ENCODE results near the gene RNF145. TPM values are rescaled to one million over a fixed set of nuclear protein-coding genes. Genes with fewer than 3 reads are reported as not detected.
"Not testable (repeated sequence)": the region's sequence is repeated elsewhere in the genome, so short reads cannot be mapped to it uniquely, and the experiment has no call there.

Gene RNF145
- total and polyA plus RNA-seq, 2 donors = 39.2 to 60.6 TPM

GRCh38 chr5:159123189-159123588 is 86.2 kb downstream of the RNF145 start:
- Histone ChIP-seq H3K4me3 (ENCODE audit: low read length in 2 of 2) (no peak overlapping the region), H3K27me3 (ENCODE audit: control insufficient read depth in 2 of 2, insufficient read depth in 1 of 2, low read length in 1 of 2) (no peaks in the 10 kb centered on the region), H3K9me3 (ENCODE audit: control insufficient read depth in 2 of 2, insufficient read depth in 1 of 2, low read length in 1 of 2) (no peaks in the 10 kb centered on the region), H3K36me3 (ENCODE audit: control insufficient read depth in 2 of 2, insufficient read depth in 2 of 2, low read length in 1 of 2) (no peaks in the 10 kb centered on the region), H3K27ac (ENCODE audit: low read depth in 1 of 2, low read length in 1 of 2) (no peak overlapping the region), H3K4me1 (ENCODE audit: control insufficient read depth in 2 of 2, insufficient read depth in 2 of 2, low read length in 2 of 2) (peaks cover 3 to 5% of the 10 kb centered on the region in 2 donors)
- 97% methylated on average over 2 of the region's 2 CpGs for WGBS
- no peak for DNase-seq (ENCODE audit: low read depth in 6 of 9, low spot score in 9 of 9)

GRCh38 chr5:159121061-159121460 is 88.3 kb downstream of the RNF145 start:
- H3K27me3 ChIP-seq (ENCODE audit: control insufficient read depth in 2 of 2, insufficient read depth in 1 of 2, low read length in 1 of 2) = no peaks in the 10 kb centered on the region
- no peaks in the 10 kb centered on the region for H3K9me3 ChIP-seq (ENCODE audit: control insufficient read depth in 2 of 2, insufficient read depth in 1 of 2, low read length in 1 of 2)
- no peak for DNase-seq (ENCODE audit: low read depth in 6 of 9, low spot score in 9 of 9)
- no peak overlapping the region for H3K4me3 ChIP-seq (ENCODE audit: low read length in 2 of 2)
- H3K4me1 ChIP-seq (ENCODE audit: control insufficient read depth in 2 of 2, insufficient read depth in 2 of 2, low read length in 2 of 2) = peaks cover 3 to 5% of the 10 kb centered on the region in 2 donors
- peak overlapping the region; percentile 78 for H3K27ac ChIP-seq (ENCODE audit: low read depth in 1 of 2, low read length in 1 of 2)
- 98% methylated on average over 3 of the region's 3 CpGs for WGBS
- H3K36me3 ChIP-seq (ENCODE audit: control insufficient read depth in 2 of 2, insufficient read depth in 2 of 2, low read length in 1 of 2) = no peaks in the 10 kb centered on the region

- 31% methylated on average over 4 of the region's 4 CpGs for WGBS
- DNase-seq (ENCODE audit: low read depth in 6 of 9, low spot score in 9 of 9) = peak in 7 of 9 donors; percentile 44 to 84 (median 54)
- H3K36me3 ChIP-seq (ENCODE audit: control insufficient read depth in 2 of 2, insufficient read depth in 2 of 2, low read length in 1 of 2) = no peaks in the 10 kb centered on the region
- peaks cover 3 to 5% of the 10 kb centered on the region in 2 donors for H3K4me1 ChIP-seq (ENCODE audit: control insufficient read depth in 2 of 2, insufficient read depth in 2 of 2, low read length in 2 of 2)
- peak overlapping the region; percentile 78 to 92 for H3K27ac ChIP-seq (ENCODE audit: low read depth in 1 of 2, low read length in 1 of 2)
- no peak overlapping the region for H3K4me3 ChIP-seq (ENCODE audit: low read length in 2 of 2)
- H3K9me3 ChIP-seq (ENCODE audit: control insufficient read depth in 2 of 2, insufficient read depth in 1 of 2, low read length in 1 of 2) = no peaks in the 10 kb centered on the region
- no peaks in the 10 kb centered on the region for H3K27me3 ChIP-seq (ENCODE audit: control insufficient read depth in 2 of 2, insufficient read depth in 1 of 2, low read length in 1 of 2)
Observed at GRCh38 chr5:159120446-159120845, 88.9 kb downstream of the RNF145 start.

- DNase-seq (ENCODE audit: low read depth in 6 of 9, low spot score in 9 of 9); H3K27me3 ChIP-seq (ENCODE audit: control insufficient read depth in 2 of 2, insufficient read depth in 1 of 2, low read length in 1 of 2); H3K9me3 ChIP-seq (ENCODE audit: control insufficient read depth in 2 of 2, insufficient read depth in 1 of 2, low read length in 1 of 2); H3K4me3 ChIP-seq (ENCODE audit: low read length in 2 of 2); H3K36me3 ChIP-seq (ENCODE audit: control insufficient read depth in 2 of 2, insufficient read depth in 2 of 2, low read length in 1 of 2); H3K4me1 ChIP-seq (ENCODE audit: control insufficient read depth in 2 of 2, insufficient read depth in 2 of 2, low read length in 2 of 2): not testable (repeated sequence)
- WGBS = 73% methylated on average over 4 of the region's 4 CpGs
- peak overlapping the region; percentile 78 to 92 for H3K27ac ChIP-seq (ENCODE audit: low read depth in 1 of 2, low read length in 1 of 2)
Observed at GRCh38 chr5:159119842-159120241, 89.5 kb downstream of the RNF145 start.

- not testable (repeated sequence) for H3K4me3 ChIP-seq (ENCODE audit: low read length in 2 of 2); H3K36me3 ChIP-seq (ENCODE audit: control insufficient read depth in 2 of 2, insufficient read depth in 2 of 2, low read length in 1 of 2); H3K27me3 ChIP-seq (ENCODE audit: control insufficient read depth in 2 of 2, insufficient read depth in 1 of 2, low read length in 1 of 2); H3K27ac ChIP-seq (ENCODE audit: low read depth in 1 of 2, low read length in 1 of 2); H3K9me3 ChIP-seq (ENCODE audit: control insufficient read depth in 2 of 2, insufficient read depth in 1 of 2, low read length in 1 of 2); DNase-seq (ENCODE audit: low read depth in 6 of 9, low spot score in 9 of 9); H3K4me1 ChIP-seq (ENCODE audit: control insufficient read depth in 2 of 2, insufficient read depth in 2 of 2, low read length in 2 of 2)
- WGBS = 97% methylated on average over 39 of the region's 39 CpGs
Observed at GRCh38 chr5:159118958-159119659, 90.2 kb downstream of the RNF145 start.

GRCh38 chr5:159113405-159113804 is 95.9 kb downstream of the RNF145 start:
- DNase-seq (ENCODE audit: low read depth in 6 of 9, low spot score in 9 of 9) = no peak
- H3K9me3 ChIP-seq (ENCODE audit: control insufficient read depth in 2 of 2, insufficient read depth in 1 of 2, low read length in 1 of 2) = no peaks in the 10 kb centered on the region
- H3K4me3 ChIP-seq (ENCODE audit: low read length in 2 of 2) = no peak overlapping the region
- H3K36me3 ChIP-seq (ENCODE audit: control insufficient read depth in 2 of 2, insufficient read depth in 2 of 2, low read length in 1 of 2) = no peaks in the 10 kb centered on the region
- H3K27me3 ChIP-seq (ENCODE audit: control insufficient read depth in 2 of 2, insufficient read depth in 1 of 2, low read length in 1 of 2) = peaks cover 0 to 6% of the 10 kb centered on the region in 2 donors
- no peaks in the 10 kb centered on the region for H3K4me1 ChIP-seq (ENCODE audit: control insufficient read depth in 2 of 2, insufficient read depth in 2 of 2, low read length in 2 of 2)
- H3K27ac ChIP-seq (ENCODE audit: low read depth in 1 of 2, low read length in 1 of 2) = no peak overlapping the region

GRCh38 chr5:159112436-159112835 is 96.9 kb downstream of the RNF145 start:
- H3K27me3 ChIP-seq (ENCODE audit: control insufficient read depth in 2 of 2, insufficient read depth in 1 of 2, low read length in 1 of 2) = peaks cover 2 to 9% of the 10 kb centered on the region in 2 donors
- no peak for DNase-seq (ENCODE audit: low read depth in 6 of 9, low spot score in 9 of 9)

More at GRCh38 chr5:159112436-159112835, 96.9 kb downstream of the RNF145 start:
- no peak overlapping the region for H3K27ac ChIP-seq (ENCODE audit: low read depth in 1 of 2, low read length in 1 of 2)
- H3K4me1 ChIP-seq (ENCODE audit: control insufficient read depth in 2 of 2, insufficient read depth in 2 of 2, low read length in 2 of 2) = no peaks in the 10 kb centered on the region
- no peaks in the 10 kb centered on the region for H3K36me3 ChIP-seq (ENCODE audit: control insufficient read depth in 2 of 2, insufficient read depth in 2 of 2, low read length in 1 of 2)
- H3K4me3 ChIP-seq (ENCODE audit: low read length in 2 of 2) = no peak overlapping the region
- 97% methylated on average over 2 of the region's 2 CpGs for WGBS
- H3K9me3 ChIP-seq (ENCODE audit: control insufficient read depth in 2 of 2, insufficient read depth in 1 of 2, low read length in 1 of 2) = no peaks in the 10 kb centered on the region

Other genes starting within 250 kb of the RNF145 start
- gene EBF1, start 109.6 kb downstream of the RNF145 start, total RNA-seq = 2.3 TPM
- gene EBF1, start 109.6 kb downstream of the RNF145 start, polyA plus RNA-seq = 6.1 TPM
- 27.9 TPM for gene UBLCP1, start 53.7 kb upstream of the RNF145 start, total RNA-seq
- gene UBLCP1, start 53.7 kb upstream of the RNF145 start, polyA plus RNA-seq = 83.7 TPM
- gene IL12B, start 120.9 kb upstream of the RNF145 start, total RNA-seq = 3.6 TPM
- gene IL12B, start 120.9 kb upstream of the RNF145 start, polyA plus RNA-seq = 0.16 TPM